IMR-90 (cell line): ENCODE results near the gene MAST3. TPM values are rescaled to one million over a fixed set of nuclear protein-coding genes. Genes with fewer than 3 reads are reported as not detected.

Experiments used
- ATAC-seq: fragments of 200-7000 bp; cut with Tn5 transposase; 2 replicates; pipeline ENCODE4 v1.9.1; 2020; ENCODE audit warnings: low read depth, mild to moderate bottlenecking, moderate library complexity
- BruUV-seq: library from RNA; stranded (reverse); fragments of 400-500 nt; replicated peaks from 2 replicates; lab custom pipeline; 2021; lab: Mats Ljungman, UMichigan
- CTCF ChIA-PET: fragments of 300-600 bp; formaldehyde crosslinking; extraction: SDS; loops from one replicate; lab custom pipeline; 2021; ENCODE audit warnings: antibody characterized with exemption; lab: Yijun Ruan, JAX
- POLR2A ChIA-PET: fragments of 300-600 bp; sonication (Branson Sonifier 250); formaldehyde crosslinking; loops from one replicate; lab custom pipeline; 2022; ENCODE audit warnings: antibody characterized with exemption; ENCODE audit not compliant: unreplicated experiment; lab: Charles Lee
- DNase-seq: peaks from one replicate; pipeline ENCODE4 v3.0.0; 2013
- H2AFZ ChIP-seq: replicated peaks from 2 replicates; pipeline ENCODE3; 2013; ENCODE audit warnings: low read length, mild to moderate bottlenecking; ENCODE audit not compliant: poor library complexity
- H2AK5ac ChIP-seq: 2 replicates; pipeline ENCODE4 v1.6.1; 2013; ENCODE audit warnings: low read depth, low read length, inconsistent platforms
- H2AK9ac ChIP-seq: replicated peaks from 2 replicates; pipeline ENCODE3; 2013; ENCODE audit warnings: mild to moderate bottlenecking, low read depth, low read length, moderate library complexity; ENCODE audit not compliant: poor library complexity
- H2BK120ac ChIP-seq: 2 replicates; pipeline ENCODE4 v1.6.1; 2013; ENCODE audit warnings: low read depth, low read length, inconsistent platforms
- H2BK15ac ChIP-seq: 3 replicates; pipeline ENCODE4 v1.6.1; 2013; ENCODE audit warnings: low read depth, low read length, inconsistent platforms
- H2BK20ac ChIP-seq: 2 replicates; pipeline ENCODE4 v1.6.1; 2013; ENCODE audit warnings: low read depth, mild to moderate bottlenecking, inconsistent platforms, low read length, moderate library complexity
- H2BK5ac ChIP-seq: 2 replicates; pipeline ENCODE4 v1.6.1; 2013; ENCODE audit warnings: mild to moderate bottlenecking, low read depth, low read length, inconsistent platforms; ENCODE audit not compliant: poor library complexity, severe bottlenecking
- H3K14ac ChIP-seq: replicated peaks from 2 replicates; pipeline ENCODE4 v1.6.1; 2013; ENCODE audit warnings: low read depth, low read length, inconsistent platforms
- H3K18ac ChIP-seq: 2 replicates; pipeline ENCODE4 v1.6.1; 2013; ENCODE audit warnings: low read depth, low read length, control low read depth
- H3K23ac ChIP-seq: 2 replicates; pipeline ENCODE4 v1.6.1; 2013; ENCODE audit warnings: low read depth, low read length, inconsistent platforms
- H3K27ac ChIP-seq: 2 replicates; pipeline ENCODE4 v1.5.1; 2013; ENCODE audit warnings: mild to moderate bottlenecking, control low read depth, low read length; ENCODE audit not compliant: insufficient read depth
- H3K27me3 ChIP-seq: 2 replicates; pipeline ENCODE4 v1.6.1; 2013; ENCODE audit warnings: low read length; ENCODE audit not compliant: control insufficient read depth, insufficient read depth
- H3K36me3 ChIP-seq: 2 replicates; pipeline ENCODE4 v1.6.1; 2013; ENCODE audit warnings: low read length, mixed read lengths; ENCODE audit not compliant: control insufficient read depth, insufficient read depth
- H3K4ac ChIP-seq: 2 replicates; pipeline ENCODE4 v1.6.1; 2013; ENCODE audit warnings: low read depth, low read length, inconsistent platforms
- H3K4me1 ChIP-seq: 2 replicates; pipeline ENCODE4 v1.6.1; 2013; ENCODE audit warnings: low read length, mixed read lengths; ENCODE audit not compliant: control insufficient read depth, insufficient read depth
- H3K4me2 ChIP-seq: 2 replicates; pipeline ENCODE4 v1.6.1; 2013; ENCODE audit warnings: low read depth, mild to moderate bottlenecking, control low read depth, low read length, moderate library complexity
- H3K4me3 ChIP-seq: 2 replicates; pipeline ENCODE4 v1.5.1; 2013; ENCODE audit warnings: low read depth, mild to moderate bottlenecking, control low read depth, low read length, moderate library complexity; ENCODE audit not compliant: insufficient read depth
- H3K56ac ChIP-seq: 2 replicates; pipeline ENCODE4 v1.6.1; 2013; ENCODE audit warnings: low read length, inconsistent platforms; ENCODE audit not compliant: insufficient read depth; ENCODE audit errors: extremely low read depth
- H3K79me1 ChIP-seq, 2 experiments: 2 replicates each; pipeline ENCODE4 v1.6.1; 2013; ENCODE audit warnings: low read length in 2 of 2, inconsistent platforms in 1 of 2, low read depth in 1 of 2
- H3K9ac ChIP-seq: 2 replicates; pipeline ENCODE4 v1.6.1; 2013; ENCODE audit warnings: low read depth, low read length, control low read depth
- H3K9me1 ChIP-seq: 2 replicates; pipeline ENCODE4 v1.6.1; 2013; ENCODE audit warnings: low read length, inconsistent platforms; ENCODE audit not compliant: insufficient read depth
- H3K9me3 ChIP-seq: 2 replicates; pipeline ENCODE4 v1.6.1; 2013; ENCODE audit warnings: low read length; ENCODE audit not compliant: control insufficient read depth, insufficient read depth
- H4K20me1 ChIP-seq: 2 replicates; pipeline ENCODE4 v1.6.1; 2013; ENCODE audit warnings: low read length, inconsistent platforms; ENCODE audit not compliant: insufficient read depth
- H4K5ac ChIP-seq: 2 replicates; pipeline ENCODE4 v1.6.1; 2013; ENCODE audit warnings: mild to moderate bottlenecking, low read depth, low read length, control low read depth
- H4K8ac ChIP-seq, 2 experiments: 2 replicates each; pipeline ENCODE4 v1.6.1; 2013; ENCODE audit warnings: low read depth in 2 of 2, low read length in 2 of 2, control low read depth in 1 of 2, inconsistent platforms in 1 of 2
- H4K91ac ChIP-seq: 2 replicates; pipeline ENCODE4 v1.6.1; 2013; ENCODE audit warnings: low read depth, low read length, inconsistent platforms; ENCODE audit not compliant: insufficient read depth
- BHLHE40 ChIP-seq: fragments of 150-350 bp; IDR thresholded peaks from 2 replicates; pipeline ENCODE4 v1.6.1; 2016; ENCODE audit warnings: mild to moderate bottlenecking, low read depth, low read length
- CEBPB ChIP-seq: IDR thresholded peaks from 2 replicates; pipeline ENCODE4 v1.6.1; 2012; ENCODE audit warnings: low read depth, low read length, improper control_type of control experiment
- CHD1 ChIP-seq: IDR thresholded peaks from 2 replicates; pipeline ENCODE4 v1.6.1; 2012; ENCODE audit warnings: low read depth, low read length, improper control_type of control experiment
- CTCF ChIP-seq: conservative IDR thresholded peaks from 2 replicates; pipeline ENCODE4 v1.5.1; 2012; ENCODE audit warnings: mild to moderate bottlenecking, low read depth, low read length, improper control_type of control experiment
- FOS ChIP-seq: fragments of 150-350 bp; IDR thresholded peaks from 2 replicates; pipeline ENCODE4 v1.6.1; 2016; ENCODE audit warnings: low read depth, low read length
- MAFK ChIP-seq: IDR thresholded peaks from 2 replicates; pipeline ENCODE4 v1.6.1; 2012; ENCODE audit warnings: low read depth, low read length, improper control_type of control experiment
- MXI1 ChIP-seq: IDR thresholded peaks from 2 replicates; pipeline ENCODE4 v1.6.1; 2012; ENCODE audit warnings: low read depth, mild to moderate bottlenecking, low read length, moderate library complexity, borderline replicate concordance
- NFE2L2 ChIP-seq: fragments of 150-350 bp; IDR thresholded peaks from 2 replicates; pipeline ENCODE4 v1.6.1; 2016; ENCODE audit warnings: low read depth, mild to moderate bottlenecking, low read length
- POLR2A ChIP-seq: IDR thresholded peaks from 2 replicates; pipeline ENCODE4 v1.6.1; 2012; ENCODE audit warnings: mild to moderate bottlenecking, low read depth, low read length
- RAD21 ChIP-seq: IDR thresholded peaks from 2 replicates; pipeline ENCODE4 v1.6.1; 2012; ENCODE audit warnings: low read length, improper control_type of control experiment
- RCOR1 ChIP-seq: IDR thresholded peaks from 2 replicates; pipeline ENCODE4 v1.6.1; 2012; ENCODE audit warnings: mild to moderate bottlenecking, low read length, improper control_type of control experiment; ENCODE audit not compliant: insufficient replicate concordance
- RFX5 ChIP-seq: IDR thresholded peaks from 2 replicates; pipeline ENCODE4 v1.8.0; 2012; ENCODE audit warnings: low read depth, mild to moderate bottlenecking, low read length, moderate library complexity
- SMC3 ChIP-seq: fragments of 150-350 bp; IDR thresholded peaks from 2 replicates; pipeline ENCODE4 v1.6.1; 2016; ENCODE audit warnings: low read depth, mild to moderate bottlenecking, antibody characterized with exemption, low read length, moderate library complexity
- USF2 ChIP-seq: fragments of 150-350 bp; IDR thresholded peaks from 2 replicates; pipeline ENCODE4 v1.6.1; 2017; ENCODE audit warnings: mild to moderate bottlenecking, antibody characterized with exemption, low read length, low read depth
- WGBS, 2 experiments: methylation state at CpG; one replicate each; pipeline versions ENCODE4 v1.1.5 to v1.1.7; 2013; ENCODE audit warnings: missing lambda C conversion rate in 2 of 2; ENCODE audit not compliant: insufficient read length in 1 of 2; ENCODE audit errors: extremely low coverage in 2 of 2; 5-methylcytosine and 5-hydroxymethylcytosine counted together
- dilution Hi-C: fragments of 300-500 bp; cut with HindIII; formaldehyde crosslinking; loops from one replicate; pipeline ENCODE4 v1.14.3; 2018; ENCODE audit warnings: low sequenced_read_pairs; ENCODE audit not compliant: unreplicated experiment
- in situ Hi-C: fragments of 300-500 bp; cut with MboI; formaldehyde crosslinking; loops from 3 replicates; pipeline ENCODE4 v1.14.3; 2019; ENCODE audit warnings: low sequenced_read_pairs, inconsistent platforms, mixed read lengths
- intact Hi-C: fragments of 100-400 bp; cut with micrococcal nuclease; formaldehyde crosslinking; loops from 2 replicates; pipeline ENCODE4 v1.10.0; 2022
- polyA plus RNA-seq, 3 experiments: library from polyadenylated mRNA; depleted of rRNA; stranded (reverse); fragments of >200 nt; gene quantifications; 2 replicates each; pipeline ENCODE4 v1.2.3, GENCODE V29; 2012; ENCODE audit warnings: low replicate concordance in 1 of 3
- total RNA-seq: library from RNA; depleted of rRNA; stranded (reverse); fragments of >200 nt; gene quantifications from 2 replicates; pipeline ENCODE4 v1.2.3, GENCODE V29; 2012
- TF ChIP-seq, protein P1 (sequence below): fragments of 150-350 bp; IDR thresholded peaks from 2 replicates; pipeline ENCODE4 v1.6.1; 2016; ENCODE audit warnings: low read depth, mild to moderate bottlenecking, low read length, moderate library complexity, borderline replicate concordance

The MAST3 gene
- total and polyA plus RNA-seq, 2 of the 4 experiments (the other 2 are of a cell fraction) = 1.3 to 4.3 TPM

- H3K4me2 ChIP-seq = peak overlapping the region; percentile 86
- dilution Hi-C loops (no loop called here), intact Hi-C loops (loop anchor here (1.0 kb wide), 1 partner anchor 60 kb away; no protein-coding TSS in a partner anchor), in situ Hi-C loops (loop anchor here (10.0 kb wide), 2 partner anchors 133 to 223 kb away; partner anchors contain the start of genes LSM4 and SSBP4)
- no peak overlapping the region for H2BK15ac ChIP-seq
- peak overlapping the region; percentile 81 for H3K9ac ChIP-seq
- no peaks in the 10 kb centered on the region for H3K9me3 ChIP-seq
- peak overlapping the region; percentile 72; the same call in 1 of the 2 replicates for H3K27ac ChIP-seq
- no TSS peak for BruUV-seq
- ChIA-PET POLR2A (interaction anchor here (2.2 kb wide), 1 partner anchor 90 kb away, joined by 5 read pairs; the partner anchor contains the start of gene JUND), CTCF (interaction anchor here (0.9 to 1.3 kb wide), 4 partner anchors 16 to 60 kb away, joined by 4 to 6 read pairs (median 4); no protein-coding TSS in a partner anchor)
- TF ChIP-seq FOS (no peak), BHLHE40 (no peak), RAD21 (no peak), SMC3 (no peak), CTCF (no peak), RCOR1 (no peak), RFX5 (no peak), CEBPB (no peak), MXI1 (no peak), CHD1 (no peak), MAFK (no peak), POLR2A (no peak), NFE2L2 (no peak), USF2 (no peak)
- TF ChIP-seq, protein P1, sequence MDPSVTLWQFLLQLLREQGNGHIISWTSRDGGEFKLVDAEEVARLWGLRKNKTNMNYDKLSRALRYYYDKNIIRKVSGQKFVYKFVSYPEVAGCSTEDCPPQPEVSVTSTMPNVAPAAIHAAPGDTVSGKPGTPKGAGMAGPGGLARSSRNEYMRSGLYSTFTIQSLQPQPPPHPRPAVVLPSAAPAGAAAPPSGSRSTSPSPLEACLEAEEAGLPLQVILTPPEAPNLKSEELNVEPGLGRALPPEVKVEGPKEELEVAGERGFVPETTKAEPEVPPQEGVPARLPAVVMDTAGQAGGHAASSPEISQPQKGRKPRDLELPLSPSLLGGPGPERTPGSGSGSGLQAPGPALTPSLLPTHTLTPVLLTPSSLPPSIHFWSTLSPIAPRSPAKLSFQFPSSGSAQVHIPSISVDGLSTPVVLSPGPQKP = no peak
- H3K9me1 ChIP-seq = peaks cover 8% of the 10 kb centered on the region; the same call in 1 of the 2 replicates
- 0 out of 2 replicates have a peak, but pooled peaks cover 1% of the 10 kb centered on the region for H3K27me3 ChIP-seq
- no peak overlapping the region; the same call in 1 of the 2 replicates for H3K4ac ChIP-seq
- DNase-seq (no peak), ATAC-seq (no peak)
- H2BK20ac ChIP-seq = no peak overlapping the region
- no peak overlapping the region for H3K56ac ChIP-seq
- H3K18ac ChIP-seq = no peak overlapping the region
- no peak overlapping the region for H3K14ac ChIP-seq
- peaks cover 8% of the 10 kb centered on the region for H4K20me1 ChIP-seq
- H2AK9ac ChIP-seq = no peak overlapping the region
- no peak overlapping the region for H2BK120ac ChIP-seq
- peaks cover 8% of the 10 kb centered on the region; the same call in 1 of the 2 replicates for H3K36me3 ChIP-seq
- no peak overlapping the region for H2BK5ac ChIP-seq
- WGBS, 2 experiments = no CpG with 5 or more reads among the region's 5 CpGs
- peaks cover 8% of the 10 kb centered on the region for H3K4me1 ChIP-seq
- H2AFZ ChIP-seq = peak overlapping the region; percentile 79
- no peak overlapping the region for H4K5ac ChIP-seq
- no peak overlapping the region for H4K91ac ChIP-seq
- peak overlapping the region; percentile 12; the same call in 1 of the 2 replicates for H3K4me3 ChIP-seq
- H3K79me1 ChIP-seq = peaks cover 7 to 15% of the 10 kb centered on the region in 2 experiments; a peak in 3 of 4 replicates
- H3K23ac ChIP-seq = peak overlapping the region; percentile 61; the same call in 1 of the 2 replicates
- no peak overlapping the region for H2AK5ac ChIP-seq
- H4K8ac ChIP-seq = peak overlapping the region; percentile 36 to 72; a peak in 2 of 4 replicates
Observed at GRCh38 chr19:18191640-18192062, 94.1 kb downstream of the MAST3 start.
